IPS DF 19.7 (cell line): Measurements from ENCODE around the gene GNPTAB.

ENCODE experiments used
- DNase-seq: peaks from one replicate; pipeline ENCODE4 v3.0.0-alpha.2; 2013; ENCODE audit warnings: low read depth, low spot score

GNPTAB gene

GRCh38 chr12:101804409-101804808 is 26.4 kb downstream of the GNPTAB start:
- no peak for DNase-seq

- DNase-seq, result no peak
Measured at GRCh38 chr12:101803978-101804377, 26.8 kb downstream of the GNPTAB start.

DNA sequence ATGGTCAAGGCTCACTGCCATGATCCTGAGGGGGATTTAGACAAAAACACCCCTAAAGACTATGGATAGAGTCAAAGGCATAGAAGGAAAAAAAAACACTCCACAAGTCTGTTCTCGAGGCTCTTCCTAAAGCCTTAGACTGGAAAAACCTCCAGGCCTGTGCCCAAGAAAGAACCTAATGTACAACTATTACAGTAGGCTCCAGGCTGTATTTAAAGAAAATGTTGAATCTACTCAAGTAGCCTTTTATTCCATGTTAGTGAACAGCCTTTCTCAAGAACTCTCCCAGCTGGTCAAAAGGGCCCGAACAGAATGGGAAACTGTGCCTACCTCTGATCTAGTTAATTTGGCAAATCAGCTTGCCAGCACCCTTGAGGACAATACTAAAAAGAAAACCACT is 28.3 kb downstream of the GNPTAB start:
- no peak for DNase-seq

DNA sequence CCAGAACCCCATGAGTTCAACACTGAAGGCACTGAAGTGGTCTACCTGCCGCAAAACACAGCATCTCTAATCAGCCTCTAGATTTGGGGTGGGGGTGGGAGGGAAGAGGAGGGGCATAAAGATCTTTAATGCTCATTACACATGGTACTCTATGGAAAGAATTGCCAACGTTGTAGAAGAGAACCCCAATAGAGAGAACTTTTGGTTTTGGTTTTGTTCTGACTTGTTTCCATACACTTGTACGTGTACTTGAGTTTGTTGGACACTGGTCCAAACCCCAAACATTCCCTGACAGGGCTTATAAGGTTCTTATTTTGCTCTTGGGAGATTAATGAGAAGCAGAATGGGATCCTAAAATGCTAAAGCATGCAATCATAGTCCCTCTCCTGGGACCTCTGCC is 31.0 kb downstream of the GNPTAB start:
- DNase-seq, result no peak

- DNase-seq, result no peak
Measured at GRCh38 chr12:101795786-101796185, 35.0 kb downstream of the GNPTAB start.

DNA sequence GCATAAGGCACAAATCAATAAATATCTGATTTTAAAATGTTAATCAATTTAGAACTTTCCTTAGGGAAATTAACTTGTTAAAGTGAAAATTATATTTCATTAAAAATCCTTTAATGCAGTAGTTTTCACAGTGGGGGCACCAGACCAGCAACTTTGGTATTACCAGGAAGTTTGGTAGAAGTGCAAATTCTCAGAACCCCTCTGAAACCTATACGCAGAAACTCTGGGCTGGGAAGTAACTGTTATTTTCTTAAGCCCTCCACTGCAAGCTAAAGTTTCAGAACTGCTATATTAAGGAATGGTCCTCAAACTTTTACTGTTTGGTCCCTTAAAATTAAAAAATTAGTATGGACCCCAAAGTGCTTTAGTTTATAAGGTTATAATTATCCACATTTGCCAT is 35.7 kb downstream of the GNPTAB start:
- no peak for DNase-seq

GRCh38 chr12:101794574-101794973 is 36.2 kb downstream of the GNPTAB start:
- no peak for DNase-seq

DNA sequence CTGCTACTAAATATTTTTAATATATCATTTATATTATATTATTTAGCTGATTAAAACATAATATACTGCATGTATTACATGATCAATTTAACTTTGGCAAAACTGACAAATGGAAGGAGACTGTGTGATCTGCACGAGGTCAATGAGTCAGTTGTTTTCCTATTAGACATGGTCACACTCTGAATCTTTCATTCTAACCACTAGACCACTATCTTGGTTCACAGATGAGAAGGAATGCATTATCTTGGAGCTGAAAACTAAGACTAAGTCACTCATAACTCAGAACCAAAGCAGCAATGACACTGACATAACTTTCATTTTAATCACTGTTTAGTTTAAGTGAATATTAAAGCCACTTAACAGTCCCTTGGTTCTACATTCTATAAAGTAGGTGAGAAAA is 37.4 kb downstream of the GNPTAB start:
- DNase-seq, result no peak

- no peak for DNase-seq
Measured at GRCh38 chr12:101792046-101792931, 38.5 kb downstream of the GNPTAB start.

- DNase-seq, result no peak
Measured at GRCh38 chr12:101789171-101789570, 41.6 kb downstream of the GNPTAB start.

DNA sequence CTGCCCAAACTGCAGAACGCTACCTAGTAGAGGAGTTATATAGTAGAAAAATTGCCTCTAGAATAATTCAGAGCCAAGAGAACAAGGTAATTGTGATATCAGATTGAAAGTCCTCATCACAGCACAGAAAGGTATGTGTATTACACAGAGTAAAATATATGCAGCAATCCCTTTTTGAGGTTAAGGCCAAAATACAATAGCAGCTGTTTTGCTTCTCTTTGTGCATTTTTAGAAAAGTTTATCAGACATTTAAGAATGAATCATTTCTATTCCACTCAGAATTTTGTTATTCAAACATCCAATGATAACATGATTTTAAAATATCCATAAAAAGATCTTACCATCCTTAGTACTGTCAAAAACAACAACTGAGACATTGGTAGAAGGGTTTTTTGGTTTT is 45.1 kb downstream of the GNPTAB start:
- DNase-seq, result no peak

DNA sequence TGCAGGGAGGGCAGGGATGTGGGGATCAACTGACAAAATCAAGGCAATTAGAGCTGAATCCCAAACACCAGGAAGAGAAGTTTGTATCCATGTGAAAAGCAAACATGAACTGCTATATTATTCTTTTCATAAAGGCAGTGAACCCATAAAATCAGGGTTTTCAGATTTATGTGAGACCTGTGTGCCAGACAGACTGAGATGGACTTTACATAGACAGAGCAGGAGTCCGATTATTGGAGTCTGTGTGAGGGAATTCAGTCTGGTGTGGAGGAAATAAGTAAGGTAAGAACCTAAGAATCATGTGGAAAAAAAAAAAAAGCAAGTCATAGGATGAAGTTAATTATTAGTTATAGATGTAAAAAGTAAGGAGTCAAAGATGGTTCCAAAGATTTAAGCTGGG is 46.4 kb downstream of the GNPTAB start:
- DNase-seq, result no peak

DNA sequence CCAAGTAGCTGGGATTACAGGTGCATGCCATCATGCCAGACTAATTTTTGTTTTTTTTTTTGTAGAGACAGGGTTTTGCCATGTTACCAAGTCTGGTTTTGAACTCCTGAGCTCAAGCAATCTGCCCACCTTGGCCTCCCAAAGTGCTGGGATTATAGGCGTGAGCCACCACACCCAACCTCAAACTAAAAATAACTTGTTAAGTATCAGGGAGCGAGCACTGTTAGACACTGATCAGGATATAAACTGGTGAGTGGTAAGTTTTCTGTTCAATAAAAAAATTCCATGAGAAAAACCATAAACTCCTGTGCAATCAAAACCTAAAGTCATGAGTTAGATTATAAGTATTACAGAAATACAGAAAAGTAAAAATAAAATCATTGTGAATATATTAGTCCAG is 46.9 kb downstream of the GNPTAB start:
- DNase-seq, result no peak

DNA sequence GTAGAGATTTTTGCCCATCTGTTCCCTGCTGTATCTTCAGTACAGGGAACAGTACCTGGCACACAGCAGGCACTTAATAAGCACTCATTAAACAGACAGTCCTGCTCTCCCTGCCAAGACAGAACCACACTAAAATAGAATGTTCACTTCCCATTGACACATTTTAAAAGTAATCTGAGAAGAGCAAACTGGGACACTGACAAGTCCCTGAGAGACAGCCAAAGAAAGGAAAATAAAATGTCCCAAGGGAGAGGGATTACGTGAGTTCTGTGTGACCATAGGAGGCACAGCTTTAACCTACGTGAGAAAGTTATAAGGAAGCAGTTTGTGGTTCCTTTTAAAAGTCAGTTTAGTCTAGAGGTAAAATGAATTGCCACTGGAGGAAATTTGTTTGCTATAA is 47.6 kb downstream of the GNPTAB start:
- DNase-seq, result no peak

DNA sequence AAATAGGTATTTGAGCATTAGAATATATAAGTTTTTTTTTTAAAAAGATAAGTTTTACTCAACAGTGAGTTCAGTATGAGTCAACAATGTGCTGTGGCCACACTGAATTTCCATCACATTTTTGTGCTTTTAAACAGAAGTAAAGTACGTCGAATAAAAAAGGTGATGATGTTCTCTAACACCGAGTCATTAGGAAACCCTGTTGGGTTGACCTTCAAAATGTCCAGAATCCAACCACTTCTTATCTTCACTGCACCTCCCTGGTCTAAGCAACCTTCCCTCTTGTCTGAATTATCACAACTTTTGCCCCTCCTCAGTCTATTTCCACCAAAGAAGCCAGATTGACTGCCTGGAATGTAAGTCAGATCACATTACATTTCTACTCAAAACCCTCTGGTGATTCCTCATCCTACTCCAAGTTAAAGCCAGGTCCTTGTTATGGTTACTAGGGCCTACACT is 48.5 kb downstream of the GNPTAB start:
- no peak for DNase-seq

- no peak for DNase-seq
Measured at GRCh38 chr12:101781834-101782233, 48.9 kb downstream of the GNPTAB start.

GRCh38 chr12:101780599-101780998 is 50.2 kb downstream of the GNPTAB start:
- DNase-seq, result no peak

- no peak for DNase-seq
Measured at GRCh38 chr12:101779626-101780025, 51.1 kb downstream of the GNPTAB start.

DNA sequence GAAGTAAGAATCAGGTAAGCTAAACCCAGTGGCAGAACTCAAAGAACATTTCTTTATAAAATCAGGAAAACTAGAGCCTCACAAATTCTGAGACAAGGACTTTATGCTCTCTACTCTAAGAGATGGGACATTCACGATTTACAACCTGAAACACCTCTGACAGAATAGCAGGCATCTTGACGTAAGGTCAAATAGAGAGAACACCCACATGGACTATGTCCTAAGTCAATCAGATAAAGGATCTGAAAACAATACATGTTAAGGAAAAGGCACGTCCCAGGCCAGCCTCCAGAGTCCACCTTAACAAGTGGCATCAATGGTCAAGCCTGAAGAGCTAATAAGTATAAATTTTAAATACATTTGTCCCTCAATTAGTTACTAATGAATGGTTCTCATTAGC is 51.6 kb downstream of the GNPTAB start:
- no peak for DNase-seq

- DNase-seq, result no peak
Measured at GRCh38 chr12:101777978-101778377, 52.8 kb downstream of the GNPTAB start.

DNA sequence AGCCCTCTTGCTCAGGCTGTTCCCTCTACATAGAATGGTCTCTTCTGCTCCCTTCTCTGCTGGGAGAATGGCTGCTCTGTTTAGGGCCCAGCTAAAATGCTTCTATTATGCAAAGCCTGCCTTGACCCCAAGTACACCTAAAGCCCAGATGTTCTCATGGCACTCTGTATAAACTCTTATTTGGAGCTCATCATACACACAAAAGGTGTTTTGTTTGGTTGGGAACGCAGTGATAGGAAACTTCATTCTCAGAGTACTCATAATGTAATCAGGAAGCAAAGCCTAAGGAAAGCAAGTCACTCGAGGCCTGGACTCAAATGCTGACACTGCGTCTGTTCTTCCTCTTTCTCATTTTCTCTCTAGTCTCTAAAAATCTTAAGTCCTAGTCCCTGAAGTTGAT is 53.3 kb downstream of the GNPTAB start:
- no peak for DNase-seq

DNA sequence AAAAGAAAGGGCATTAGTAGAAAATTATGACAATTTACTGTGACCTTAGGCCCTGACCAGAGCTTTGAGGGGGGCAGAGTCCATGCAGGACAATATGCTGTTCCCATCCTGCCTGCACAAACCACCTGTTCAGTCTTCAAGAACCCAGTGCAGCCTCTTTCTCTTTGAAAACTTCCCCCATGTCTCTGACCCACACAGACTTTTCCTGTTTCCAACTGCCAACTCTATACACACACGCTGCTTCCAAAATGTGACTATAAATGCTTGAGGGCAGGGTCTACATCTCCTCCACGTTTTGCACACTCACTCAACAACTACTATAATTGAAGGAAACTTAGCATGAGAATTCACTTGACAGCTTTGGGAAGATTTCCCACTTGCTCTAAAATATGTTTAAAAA is 54.9 kb downstream of the GNPTAB start:
- DNase-seq, result no peak

DNA sequence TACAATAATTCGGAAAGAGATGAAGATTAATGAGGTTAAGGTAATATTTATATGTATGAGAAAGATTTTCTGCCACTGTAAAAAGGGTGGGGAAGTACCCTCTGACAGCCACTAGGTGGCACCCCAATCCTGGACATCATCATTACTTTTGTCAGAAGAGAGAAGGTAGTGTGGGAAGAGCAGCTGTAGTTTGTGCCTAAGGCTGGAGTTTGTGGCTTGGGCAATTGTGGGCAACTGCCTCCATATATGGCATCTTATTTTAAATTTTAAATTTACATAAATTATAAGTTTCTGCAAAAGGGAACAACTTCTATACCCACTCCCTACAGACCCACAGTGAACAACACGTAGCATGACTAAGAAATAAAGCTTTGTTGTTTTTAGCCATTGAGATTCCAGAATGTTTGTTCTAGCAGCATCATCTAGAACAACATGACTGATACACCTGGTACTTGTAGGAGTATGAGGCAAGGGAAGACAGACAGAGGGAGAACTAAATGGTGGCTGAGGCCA is 57.1 kb downstream of the GNPTAB start:
- peak; percentile 28 for DNase-seq
